Stomach (tissue), 4 donors: ENCODE data around the gene BICD2.

ENCODE experiments used
- EP300 ChIP-seq: sonication (generic); formaldehyde crosslinking; IDR thresholded peaks from one replicate; pipeline ENCODE4 v1.6.1; 2017; ENCODE audit warnings: antibody characterized with exemption
- POLR2AphosphoS5 ChIP-seq, 3 donors: sonication (generic); formaldehyde crosslinking; IDR thresholded peaks; one replicate each; pipeline ENCODE4 v1.6.1; 2016; ENCODE audit warnings: antibody characterized with exemption in 3 of 3
- TF ChIP-seq, protein P1 (sequence below), 7 experiments: fragments of 450-650 bp in 4 of 7; fragments of 200-600 bp in 3 of 7; sonication (generic) in 3 of 7; IDR thresholded peaks; one replicate each; pipeline ENCODE4 v1.5.1; 2016 to 2019; ENCODE audit warnings: antibody characterized with exemption in 7 of 7, control low read depth in 2 of 7, mild to moderate bottlenecking in 1 of 7

DNA sequence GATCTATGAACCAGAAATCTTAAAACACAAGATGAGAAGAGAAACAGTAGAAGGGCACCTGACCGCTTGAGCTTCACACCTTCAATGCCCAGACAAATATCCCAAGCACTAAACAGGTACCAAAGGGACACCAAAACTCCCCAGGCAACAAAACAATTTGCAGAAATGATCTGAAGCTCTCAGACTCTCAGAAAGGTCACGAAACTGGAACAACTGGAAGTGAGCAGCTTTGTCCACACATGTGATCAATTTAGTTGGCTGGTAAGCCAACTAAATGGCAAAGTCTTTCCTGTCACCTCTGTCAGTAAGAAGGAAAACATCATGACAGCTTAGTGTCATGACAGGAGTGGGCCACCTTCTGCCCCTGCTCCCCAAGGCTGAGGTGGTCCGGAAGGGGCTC is 98.8 kb downstream of the BICD2 start:
- TF ChIP-seq, protein P1, sequence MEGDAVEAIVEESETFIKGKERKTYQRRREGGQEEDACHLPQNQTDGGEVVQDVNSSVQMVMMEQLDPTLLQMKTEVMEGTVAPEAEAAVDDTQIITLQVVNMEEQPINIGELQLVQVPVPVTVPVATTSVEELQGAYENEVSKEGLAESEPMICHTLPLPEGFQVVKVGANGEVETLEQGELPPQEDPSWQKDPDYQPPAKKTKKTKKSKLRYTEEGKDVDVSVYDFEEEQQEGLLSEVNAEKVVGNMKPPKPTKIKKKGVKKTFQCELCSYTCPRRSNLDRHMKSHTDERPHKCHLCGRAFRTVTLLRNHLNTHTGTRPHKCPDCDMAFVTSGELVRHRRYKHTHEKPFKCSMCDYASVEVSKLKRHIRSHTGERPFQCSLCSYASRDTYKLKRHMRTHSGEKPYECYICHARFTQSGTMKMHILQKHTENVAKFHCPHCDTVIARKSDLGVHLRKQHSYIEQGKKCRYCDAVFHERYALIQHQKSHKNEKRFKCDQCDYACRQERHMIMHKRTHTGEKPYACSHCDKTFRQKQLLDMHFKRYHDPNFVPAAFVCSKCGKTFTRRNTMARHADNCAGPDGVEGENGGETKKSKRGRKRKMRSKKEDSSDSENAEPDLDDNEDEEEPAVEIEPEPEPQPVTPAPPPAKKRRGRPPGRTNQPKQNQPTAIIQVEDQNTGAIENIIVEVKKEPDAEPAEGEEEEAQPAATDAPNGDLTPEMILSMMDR (IDR thresholded peaks at IDR 0.05), result no peak
- TF ChIP-seq POLR2AphosphoS5 (IDR thresholded peaks at IDR 0.05) (no peak), EP300 (no peak)
